ENCODE measurements around the gene GALK2. TPM values are rescaled to one million over a fixed set of nuclear protein-coding genes. Genes with fewer than 3 reads are reported as not detected.

The GALK2 gene
- total RNA-seq: 48.1 and 53.2 TPM in 2 replicates

DNA sequence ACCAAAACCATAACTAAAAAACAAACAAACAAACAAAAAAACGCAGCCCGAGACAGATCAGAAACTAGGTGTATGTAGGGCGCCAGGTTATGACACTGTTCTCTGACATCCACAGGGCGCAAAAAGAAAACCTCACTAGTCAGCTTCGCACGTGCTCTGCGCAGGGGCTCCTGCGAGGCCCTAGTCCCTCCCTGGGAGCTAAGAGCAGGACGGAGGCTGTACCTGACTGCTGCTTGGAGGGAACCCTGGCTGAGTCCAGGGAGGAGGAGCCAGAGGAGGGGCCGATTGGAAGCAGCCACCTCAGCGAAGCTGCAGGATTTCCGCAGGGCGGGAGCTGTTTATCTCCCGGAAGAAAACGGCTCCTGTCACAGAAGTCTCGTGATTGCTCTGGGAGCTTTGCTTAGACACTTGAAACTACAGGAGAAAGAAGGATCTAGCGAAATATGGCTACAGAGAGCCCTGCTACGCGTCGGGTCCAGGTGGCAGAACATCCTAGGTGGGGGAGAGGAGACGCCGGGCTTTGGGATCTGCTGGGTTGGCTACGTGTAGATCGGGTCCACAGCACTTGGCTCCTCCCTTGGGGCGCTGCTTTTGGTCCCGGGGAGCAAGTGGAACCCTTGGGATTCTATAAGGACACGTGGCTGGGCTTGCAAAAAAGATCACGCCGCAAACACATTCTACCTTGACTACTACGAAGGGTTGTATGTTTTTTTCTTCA is at the start of gene GALK2:
Gene GALK2 (plus strand): TSS at position 368 of the 718 bp plus-strand sequence. CDS start 76 bp downstream, at position 444.

GRCh38 chr15:49155110-49155833 is 14.8 kb upstream of the GALK2 start, which contains the start of gene COPS2:
TSS of gene COPS2 (minus strand) at chr15:49155599. CDS start at chr15:49155578, 21 bp downstream.

Small RNA genes within 50 kb of the gene (small RNA-seq; reads per million reads assigned to genes)
- gene MIR4716: not detected
- not detected for gene RF00019
- not detected for gene RN7SL307P

Other genes starting within 250 kb of the GALK2 start
- gene SHC4, start 206.3 kb upstream of the GALK2 start, total RNA-seq: 0.53 and 0.65 TPM in 2 replicates
- gene SECISBP2L, start 123.8 kb upstream of the GALK2 start, total RNA-seq: 47.7 and 54.8 TPM in 2 replicates
- 119 and 130 TPM in 2 replicates for gene COPS2, start 14.6 kb upstream of the GALK2 start, total RNA-seq